ENCODE results near the gene IAPP. TPM values are rescaled to one million over a fixed set of nuclear protein-coding genes. Genes with fewer than 3 reads are reported as not detected.

The IAPP gene
- total and polyA plus RNA-seq, 2 experiments from 2014 or later: 0.32 TPM; not detected in 1

GRCh38 chr12:21337959-21338744 is 34.5 kb upstream of the IAPP start (continued):
- TF ChIP-seq, protein P1, sequence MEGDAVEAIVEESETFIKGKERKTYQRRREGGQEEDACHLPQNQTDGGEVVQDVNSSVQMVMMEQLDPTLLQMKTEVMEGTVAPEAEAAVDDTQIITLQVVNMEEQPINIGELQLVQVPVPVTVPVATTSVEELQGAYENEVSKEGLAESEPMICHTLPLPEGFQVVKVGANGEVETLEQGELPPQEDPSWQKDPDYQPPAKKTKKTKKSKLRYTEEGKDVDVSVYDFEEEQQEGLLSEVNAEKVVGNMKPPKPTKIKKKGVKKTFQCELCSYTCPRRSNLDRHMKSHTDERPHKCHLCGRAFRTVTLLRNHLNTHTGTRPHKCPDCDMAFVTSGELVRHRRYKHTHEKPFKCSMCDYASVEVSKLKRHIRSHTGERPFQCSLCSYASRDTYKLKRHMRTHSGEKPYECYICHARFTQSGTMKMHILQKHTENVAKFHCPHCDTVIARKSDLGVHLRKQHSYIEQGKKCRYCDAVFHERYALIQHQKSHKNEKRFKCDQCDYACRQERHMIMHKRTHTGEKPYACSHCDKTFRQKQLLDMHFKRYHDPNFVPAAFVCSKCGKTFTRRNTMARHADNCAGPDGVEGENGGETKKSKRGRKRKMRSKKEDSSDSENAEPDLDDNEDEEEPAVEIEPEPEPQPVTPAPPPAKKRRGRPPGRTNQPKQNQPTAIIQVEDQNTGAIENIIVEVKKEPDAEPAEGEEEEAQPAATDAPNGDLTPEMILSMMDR (conservative IDR thresholded peaks at IDR 0.05; ENCODE audit: low read depth in 2 of 2): no peak
- TF ChIP-seq, protein P2, sequence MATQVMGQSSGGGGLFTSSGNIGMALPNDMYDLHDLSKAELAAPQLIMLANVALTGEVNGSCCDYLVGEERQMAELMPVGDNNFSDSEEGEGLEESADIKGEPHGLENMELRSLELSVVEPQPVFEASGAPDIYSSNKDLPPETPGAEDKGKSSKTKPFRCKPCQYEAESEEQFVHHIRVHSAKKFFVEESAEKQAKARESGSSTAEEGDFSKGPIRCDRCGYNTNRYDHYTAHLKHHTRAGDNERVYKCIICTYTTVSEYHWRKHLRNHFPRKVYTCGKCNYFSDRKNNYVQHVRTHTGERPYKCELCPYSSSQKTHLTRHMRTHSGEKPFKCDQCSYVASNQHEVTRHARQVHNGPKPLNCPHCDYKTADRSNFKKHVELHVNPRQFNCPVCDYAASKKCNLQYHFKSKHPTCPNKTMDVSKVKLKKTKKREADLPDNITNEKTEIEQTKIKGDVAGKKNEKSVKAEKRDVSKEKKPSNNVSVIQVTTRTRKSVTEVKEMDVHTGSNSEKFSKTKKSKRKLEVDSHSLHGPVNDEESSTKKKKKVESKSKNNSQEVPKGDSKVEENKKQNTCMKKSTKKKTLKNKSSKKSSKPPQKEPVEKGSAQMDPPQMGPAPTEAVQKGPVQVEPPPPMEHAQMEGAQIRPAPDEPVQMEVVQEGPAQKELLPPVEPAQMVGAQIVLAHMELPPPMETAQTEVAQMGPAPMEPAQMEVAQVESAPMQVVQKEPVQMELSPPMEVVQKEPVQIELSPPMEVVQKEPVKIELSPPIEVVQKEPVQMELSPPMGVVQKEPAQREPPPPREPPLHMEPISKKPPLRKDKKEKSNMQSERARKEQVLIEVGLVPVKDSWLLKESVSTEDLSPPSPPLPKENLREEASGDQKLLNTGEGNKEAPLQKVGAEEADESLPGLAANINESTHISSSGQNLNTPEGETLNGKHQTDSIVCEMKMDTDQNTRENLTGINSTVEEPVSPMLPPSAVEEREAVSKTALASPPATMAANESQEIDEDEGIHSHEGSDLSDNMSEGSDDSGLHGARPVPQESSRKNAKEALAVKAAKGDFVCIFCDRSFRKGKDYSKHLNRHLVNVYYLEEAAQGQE (IDR thresholded peaks at IDR 0.05; ENCODE audit: unreplicated experiment): no peak
- TF ChIP-seq POLR2AphosphoS5 (IDR thresholded peaks at IDR 0.05; ENCODE audit: low read depth) (no peak), NANOG (IDR thresholded peaks at IDR 0.05; ENCODE audit: borderline replicate concordance) (no peak), ZNF331 (CRISPR knock-in tag; IDR thresholded peaks at IDR 0.05; ENCODE audit: low read depth) (no peak), STAT1 (IDR thresholded peaks at IDR 0.05; ENCODE audit: unreplicated experiment) (no peak)

DNA sequence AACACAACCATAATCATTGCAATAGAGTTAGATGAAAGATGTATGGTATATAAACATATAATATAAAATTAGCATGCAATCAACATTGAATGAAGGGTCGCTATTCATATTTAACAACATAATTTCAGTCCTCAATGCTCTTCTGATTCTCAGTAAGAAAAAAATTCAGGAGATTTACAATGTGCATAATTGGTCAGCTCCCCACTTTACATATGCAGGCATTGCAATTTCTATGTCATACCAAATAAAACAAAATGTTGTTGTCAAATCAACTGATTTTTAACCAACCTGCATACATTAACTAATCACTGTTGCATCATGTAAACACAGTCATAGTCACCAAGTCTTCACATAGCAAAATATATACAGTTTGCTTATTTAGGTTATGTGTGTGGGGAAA is 32.8 kb upstream of the IAPP start:
- no peaks in the 10 kb centered on the region for H3K9me2 ChIP-seq (ENCODE audit: insufficient read depth)
- peaks cover 38% of the 10 kb centered on the region for H3K4me1 ChIP-seq (ENCODE audit: insufficient read depth)
- DNase-seq (ENCODE audit: low spot score): no peak
- no peak for ATAC-seq
- Mint-ChIP-seq H3K27me3 (ENCODE audit: insufficient read depth, low read depth, poor library complexity) (no peaks in the 10 kb centered on the region), H3K4me1 (peaks cover 37% of the 10 kb centered on the region), H3K36me3 (ENCODE audit: low read depth) (no peaks in the 10 kb centered on the region; the same call in 2 of the 3 replicates), H3K9me3 (no peaks in the 10 kb centered on the region), H3K27ac (peak overlapping the region; percentile 32; the same call in 1 of the 2 replicates), H3K4me3 (no peak overlapping the region)
- H3K4me3 ChIP-seq: no peak overlapping the region
- H4K20me1 ChIP-seq (replicated peaks; ENCODE audit: insufficient read depth): no peaks in the 10 kb centered on the region
- H2AFZ ChIP-seq: no peak overlapping the region
- no peak overlapping the region for H3K27ac ChIP-seq (ENCODE audit: low read depth)
- peak overlapping the region; percentile 14; the same call in 1 of the 2 replicates for H3K4me2 ChIP-seq
- H3K36me3 ChIP-seq (ENCODE audit: insufficient read depth): no peaks in the 10 kb centered on the region
- no peaks in the 10 kb centered on the region for H3K27me3 ChIP-seq (ENCODE audit: insufficient read depth)
- H3F3A ChIP-seq (replicated peaks; ENCODE audit: low read depth): no peaks in the 10 kb centered on the region
- TF ChIP-seq, protein P1 (conservative IDR thresholded peaks at IDR 0.05; ENCODE audit: low read depth in 2 of 2): no peak
- TF ChIP-seq STAT1 (IDR thresholded peaks at IDR 0.05; ENCODE audit: unreplicated experiment) (no peak), EZH2 (IDR thresholded peaks at IDR 0.05; ENCODE audit: low read depth, unreplicated experiment) (no peak), CREB1 (CRISPR knock-in tag; IDR thresholded peaks at IDR 0.05; ENCODE audit: low read depth) (no peak)
- H3K79me2 ChIP-seq (replicated peaks; ENCODE audit: insufficient read depth): no peaks in the 10 kb centered on the region
